A673 (cell line): ENCODE measurements around the gene ZC3H12A.

Experiments
- CTCF ChIP-seq: fragments of 300-800, 200-600 bp; sonication (generic); conservative IDR thresholded peaks from 2 replicates; pipeline ENCODE4 v1.5.1; 2017; ENCODE audit warnings: low read depth, mild to moderate bottlenecking, antibody characterized with exemption, low read length, moderate library complexity, mixed read lengths
- EZH2 ChIP-seq: fragments of 200-600 bp; sonication (generic); IDR thresholded peaks from 2 replicates; pipeline ENCODE4 v1.6.1; 2017; ENCODE audit warnings: borderline replicate concordance, low read depth, mild to moderate bottlenecking, mixed read lengths, antibody characterized with exemption, low read length; ENCODE audit not compliant: poor library complexity, severe bottlenecking

- no peak for TF ChIP-seq CTCF
- TF ChIP-seq EZH2: no peak
These were observed 842 bp upstream of the ZC3H12A start for GRCh38 chr1:37473431-37474045.
